HepG2 (cell line): ENCODE data around the gene HOTAIR. TPM values are rescaled to one million over a fixed set of nuclear protein-coding genes. Genes with fewer than 3 reads are reported as not detected.

ENCODE experiments used
- KLF6 ChIP-seq: IDR thresholded peaks from 2 replicates; pipeline ENCODE4 v1.8.0; 2016; ENCODE audit warnings: missing biosample characterization, missing genetic modification reagents
- KMT2A ChIP-seq: sonication (generic); formaldehyde crosslinking; IDR thresholded peaks from 2 replicates; pipeline ENCODE4 v1.4.0; 2020; ENCODE audit warnings: missing genetic modification reagents
- LCORL ChIP-seq, 2 experiments: fragments of 450-650 bp in 1 of 2; sonication (generic) in 1 of 2; formaldehyde crosslinking in 1 of 2; IDR thresholded peaks; 2 replicates each; pipeline versions ENCODE4 v1.5.0 to v1.6.1; 2017 to 2020; ENCODE audit warnings: antibody characterized with exemption in 1 of 2, missing genetic modification reagents in 1 of 2
- NFRKB ChIP-seq: fragments of 450-650 bp; IDR thresholded peaks from 2 replicates; pipeline ENCODE4 v1.6.1; 2017
- REPIN1 ChIP-seq: sonication (generic); formaldehyde crosslinking; IDR thresholded peaks from 2 replicates; pipeline ENCODE4 v1.8.0; 2022; ENCODE audit warnings: missing genetic modification reagents, low read depth, mild to moderate bottlenecking, borderline replicate concordance
- TAF15 ChIP-seq: fragments of 200-400 bp; formaldehyde crosslinking; IDR thresholded peaks from one replicate; pipeline ENCODE4 v1.6.1; 2018; ENCODE audit warnings: mild to moderate bottlenecking, low read depth, low read length; ENCODE audit not compliant: poor library complexity, severe bottlenecking
- ZNF446 ChIP-seq: sonication (generic); formaldehyde crosslinking; IDR thresholded peaks from 2 replicates; pipeline ENCODE4 v1.5.0; 2020; ENCODE audit warnings: mild to moderate bottlenecking, missing genetic modification reagents
- ZNF468 ChIP-seq: sonication (generic); formaldehyde crosslinking; IDR thresholded peaks from 2 replicates; pipeline ENCODE4 v1.8.0; 2022; ENCODE audit warnings: mild to moderate bottlenecking, moderate library complexity, missing genetic modification reagents
- ZNF570 ChIP-seq: sonication (generic); formaldehyde crosslinking; IDR thresholded peaks from 2 replicates; pipeline ENCODE4 v1.4.0; 2020; ENCODE audit warnings: mild to moderate bottlenecking, missing genetic modification reagents, borderline replicate concordance
- ZNF878 ChIP-seq: sonication (generic); formaldehyde crosslinking; IDR thresholded peaks from 2 replicates; pipeline ENCODE4 v1.8.1; 2023; ENCODE audit warnings: mild to moderate bottlenecking, missing genetic modification reagents, moderate library complexity
- polyA plus RNA-seq, 8 experiments: library from polyadenylated mRNA; depleted of rRNA in 3 of 8; stranded (reverse) in 7 of 8; unstranded in 1 of 8; fragments of >200 nt; fragmentation: Illumina TruSeq in 4 of 8; extraction: Trizol in 4 of 8; gene quantifications; 2 replicates each; pipeline versions ENCODE4 v1.2.1 to v1.2.3, GENCODE V29; 2011 to 2016; ENCODE audit warnings: low read depth in 4 of 8, missing spikeins in 1 of 8, mixed read lengths in 1 of 8; ENCODE audit not compliant: insufficient read depth in 1 of 8
- total RNA-seq, 5 experiments: library from RNA; depleted of rRNA; stranded (reverse); fragments of >200 nt; fragmentation: Illumina TruSeq; extraction: Trizol; gene quantifications; 2 replicates each; pipeline ENCODE4 v1.2.3, GENCODE V29; 2016; ENCODE audit warnings: low read depth in 1 of 5
- TF ChIP-seq, protein P1 (sequence below): sonication (generic); formaldehyde crosslinking; IDR thresholded peaks from 2 replicates; pipeline ENCODE4 v1.5.1; 2020; ENCODE audit warnings: mild to moderate bottlenecking, missing genetic modification reagents, moderate library complexity
- TF ChIP-seq, protein P2 (sequence below): sonication (generic); formaldehyde crosslinking; IDR thresholded peaks from 2 replicates; pipeline ENCODE4 v1.4.0; 2020; ENCODE audit warnings: mild to moderate bottlenecking, missing genetic modification reagents
- TF ChIP-seq, protein P3 (sequence below): sonication (generic); formaldehyde crosslinking; IDR thresholded peaks from 2 replicates; pipeline ENCODE4 v1.5.0; 2020; ENCODE audit warnings: mild to moderate bottlenecking, missing genetic modification reagents, borderline replicate concordance
- TF ChIP-seq, protein P4 (sequence below): sonication (generic); formaldehyde crosslinking; IDR thresholded peaks from 2 replicates; pipeline ENCODE4 v1.8.1; 2023; ENCODE audit warnings: mild to moderate bottlenecking, moderate library complexity, missing genetic modification reagents
- TF ChIP-seq, protein P5 (sequence below): sonication (generic); formaldehyde crosslinking; IDR thresholded peaks from 2 replicates; pipeline ENCODE4 v1.8.1; 2022; ENCODE audit warnings: low read depth, mild to moderate bottlenecking, missing genetic modification reagents
- TF ChIP-seq, protein P6 (sequence below): sonication (generic); formaldehyde crosslinking; IDR thresholded peaks from 2 replicates; pipeline ENCODE4 v1.4.0; 2020; ENCODE audit warnings: mild to moderate bottlenecking, missing genetic modification reagents

The HOTAIR gene
- total and polyA plus RNA-seq, 2 of the 13 experiments (the other 11 are each of a cell fraction or from before 2014, with no cell fraction given) = not detected

DNA sequence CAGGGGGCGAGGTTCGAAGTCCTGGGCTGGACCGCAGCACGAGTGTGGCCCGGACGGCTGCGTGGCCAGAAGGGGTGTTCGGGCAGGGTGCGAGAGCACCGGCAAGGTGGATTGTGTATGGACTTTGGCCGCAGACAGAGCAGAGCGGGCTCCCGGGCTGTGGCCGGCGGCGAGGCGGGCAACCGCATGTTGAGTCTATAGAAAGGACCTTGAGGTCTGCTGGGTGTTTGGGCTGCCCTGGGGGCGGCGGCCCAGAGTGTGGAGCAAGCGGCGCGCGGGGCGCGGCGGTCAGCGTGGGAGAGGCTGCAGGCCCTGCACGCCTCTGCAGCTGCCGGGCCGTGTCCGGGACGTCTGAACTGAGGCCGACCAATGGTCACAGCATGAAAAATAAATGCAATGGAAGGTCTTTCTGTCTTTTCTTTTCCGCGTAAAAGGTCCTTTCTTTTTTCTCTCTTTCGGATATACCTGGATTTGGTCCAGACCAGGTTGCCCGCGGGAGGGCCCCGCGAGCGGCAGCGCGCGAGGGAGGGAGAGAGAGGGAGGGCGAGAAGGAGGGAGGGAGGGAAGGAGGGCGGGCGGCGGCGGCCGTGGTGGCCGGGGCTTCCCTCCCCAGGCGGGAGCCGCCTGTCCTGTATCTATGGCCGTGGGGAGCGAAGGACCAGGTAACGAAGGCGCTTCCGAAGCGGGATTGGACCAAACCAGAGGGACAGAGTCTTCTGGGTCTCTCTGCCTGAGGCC lies 19.7 kb upstream of the HOTAIR start (continued):
- TF ChIP-seq ZNF570 (CRISPR knock-in tag) = no peak
- TF ChIP-seq, protein P1, sequence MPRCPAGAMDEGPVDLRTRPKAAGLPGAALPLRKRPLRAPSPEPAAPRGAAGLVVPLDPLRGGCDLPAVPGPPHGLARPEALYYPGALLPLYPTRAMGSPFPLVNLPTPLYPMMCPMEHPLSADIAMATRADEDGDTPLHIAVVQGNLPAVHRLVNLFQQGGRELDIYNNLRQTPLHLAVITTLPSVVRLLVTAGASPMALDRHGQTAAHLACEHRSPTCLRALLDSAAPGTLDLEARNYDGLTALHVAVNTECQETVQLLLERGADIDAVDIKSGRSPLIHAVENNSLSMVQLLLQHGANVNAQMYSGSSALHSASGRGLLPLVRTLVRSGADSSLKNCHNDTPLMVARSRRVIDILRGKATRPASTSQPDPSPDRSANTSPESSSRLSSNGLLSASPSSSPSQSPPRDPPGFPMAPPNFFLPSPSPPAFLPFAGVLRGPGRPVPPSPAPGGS (CRISPR knock-in tag) = peak; percentile 52; the same call in 1 of the 2 replicates
- TF ChIP-seq, protein P2, sequence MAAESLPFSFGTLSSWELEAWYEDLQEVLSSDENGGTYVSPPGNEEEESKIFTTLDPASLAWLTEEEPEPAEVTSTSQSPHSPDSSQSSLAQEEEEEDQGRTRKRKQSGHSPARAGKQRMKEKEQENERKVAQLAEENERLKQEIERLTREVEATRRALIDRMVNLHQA = no peak
- TF ChIP-seq, protein P3, sequence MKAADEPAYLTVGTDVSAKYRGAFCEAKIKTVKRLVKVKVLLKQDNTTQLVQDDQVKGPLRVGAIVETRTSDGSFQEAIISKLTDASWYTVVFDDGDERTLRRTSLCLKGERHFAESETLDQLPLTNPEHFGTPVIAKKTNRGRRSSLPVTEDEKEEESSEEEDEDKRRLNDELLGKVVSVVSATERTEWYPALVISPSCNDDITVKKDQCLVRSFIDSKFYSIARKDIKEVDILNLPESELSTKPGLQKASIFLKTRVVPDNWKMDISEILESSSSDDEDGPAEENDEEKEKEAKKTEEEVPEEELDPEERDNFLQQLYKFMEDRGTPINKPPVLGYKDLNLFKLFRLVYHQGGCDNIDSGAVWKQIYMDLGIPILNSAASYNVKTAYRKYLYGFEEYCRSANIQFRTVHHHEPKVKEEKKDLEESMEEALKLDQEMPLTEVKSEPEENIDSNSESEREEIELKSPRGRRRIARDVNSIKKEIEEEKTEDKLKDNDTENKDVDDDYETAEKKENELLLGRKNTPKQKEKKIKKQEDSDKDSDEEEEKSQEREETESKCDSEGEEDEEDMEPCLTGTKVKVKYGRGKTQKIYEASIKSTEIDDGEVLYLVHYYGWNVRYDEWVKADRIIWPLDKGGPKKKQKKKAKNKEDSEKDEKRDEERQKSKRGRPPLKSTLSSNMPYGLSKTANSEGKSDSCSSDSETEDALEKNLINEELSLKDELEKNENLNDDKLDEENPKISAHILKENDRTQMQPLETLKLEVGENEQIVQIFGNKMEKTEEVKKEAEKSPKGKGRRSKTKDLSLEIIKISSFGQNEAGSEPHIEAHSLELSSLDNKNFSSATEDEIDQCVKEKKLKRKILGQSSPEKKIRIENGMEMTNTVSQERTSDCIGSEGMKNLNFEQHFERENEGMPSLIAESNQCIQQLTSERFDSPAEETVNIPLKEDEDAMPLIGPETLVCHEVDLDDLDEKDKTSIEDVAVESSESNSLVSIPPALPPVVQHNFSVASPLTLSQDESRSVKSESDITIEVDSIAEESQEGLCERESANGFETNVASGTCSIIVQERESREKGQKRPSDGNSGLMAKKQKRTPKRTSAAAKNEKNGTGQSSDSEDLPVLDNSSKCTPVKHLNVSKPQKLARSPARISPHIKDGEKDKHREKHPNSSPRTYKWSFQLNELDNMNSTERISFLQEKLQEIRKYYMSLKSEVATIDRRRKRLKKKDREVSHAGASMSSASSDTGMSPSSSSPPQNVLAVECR (CRISPR knock-in tag) = peak; percentile 36; the same call in 1 of the 2 replicates
- TF ChIP-seq KLF6 (CRISPR knock-in tag) = no peak
- no peak for TF ChIP-seq KMT2A (CRISPR knock-in tag)
- 0 out of 2 replicates have a peak, but pooled peaks have one; percentile 40 for TF ChIP-seq ZNF878 (CRISPR knock-in tag)
- TF ChIP-seq NFRKB = no peak
- TF ChIP-seq, protein P4, sequence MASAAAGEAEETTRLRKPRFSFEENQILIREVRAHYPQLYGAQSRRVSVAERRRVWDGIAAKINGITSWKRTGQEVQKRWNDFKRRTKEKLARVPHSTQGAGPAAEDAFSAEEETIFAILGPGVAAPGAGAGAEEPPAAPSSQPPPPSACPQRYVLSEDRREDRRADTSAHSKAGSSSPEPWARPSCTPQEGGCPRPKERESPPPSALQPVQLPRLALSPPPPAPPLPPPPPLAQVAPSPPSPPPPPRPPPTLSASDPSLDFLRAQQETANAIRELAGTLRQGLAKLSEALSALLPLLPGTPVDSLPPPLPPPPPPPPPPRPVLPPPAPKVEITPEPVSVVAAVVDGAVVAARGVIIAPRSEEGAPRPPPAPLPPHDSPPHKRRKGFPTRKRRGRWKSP (CRISPR knock-in tag) = no peak
- TF ChIP-seq LCORL (IDR thresholded peaks at IDR 0.05) = no peak
- TF ChIP-seq LCORL (CRISPR knock-in tag; IDR thresholded peaks at IDR 0.05) = peak; percentile 77; the same call in 1 of the 2 replicates
- no peak for TF ChIP-seq ZNF446
- TF ChIP-seq, protein P5, sequence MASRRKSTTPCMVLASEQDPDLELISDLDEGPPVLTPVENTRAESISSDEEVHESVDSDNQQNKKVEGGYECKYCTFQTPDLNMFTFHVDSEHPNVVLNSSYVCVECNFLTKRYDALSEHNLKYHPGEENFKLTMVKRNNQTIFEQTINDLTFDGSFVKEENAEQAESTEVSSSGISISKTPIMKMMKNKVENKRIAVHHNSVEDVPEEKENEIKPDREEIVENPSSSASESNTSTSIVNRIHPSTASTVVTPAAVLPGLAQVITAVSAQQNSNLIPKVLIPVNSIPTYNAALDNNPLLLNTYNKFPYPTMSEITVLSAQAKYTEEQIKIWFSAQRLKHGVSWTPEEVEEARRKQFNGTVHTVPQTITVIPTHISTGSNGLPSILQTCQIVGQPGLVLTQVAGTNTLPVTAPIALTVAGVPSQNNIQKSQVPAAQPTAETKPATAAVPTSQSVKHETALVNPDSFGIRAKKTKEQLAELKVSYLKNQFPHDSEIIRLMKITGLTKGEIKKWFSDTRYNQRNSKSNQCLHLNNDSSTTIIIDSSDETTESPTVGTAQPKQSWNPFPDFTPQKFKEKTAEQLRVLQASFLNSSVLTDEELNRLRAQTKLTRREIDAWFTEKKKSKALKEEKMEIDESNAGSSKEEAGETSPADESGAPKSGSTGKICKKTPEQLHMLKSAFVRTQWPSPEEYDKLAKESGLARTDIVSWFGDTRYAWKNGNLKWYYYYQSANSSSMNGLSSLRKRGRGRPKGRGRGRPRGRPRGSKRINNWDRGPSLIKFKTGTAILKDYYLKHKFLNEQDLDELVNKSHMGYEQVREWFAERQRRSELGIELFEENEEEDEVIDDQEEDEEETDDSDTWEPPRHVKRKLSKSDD (CRISPR knock-in tag) = no peak
- TF ChIP-seq REPIN1 = 0 out of 2 replicates have a peak, but pooled peaks have one; percentile 33
- TF ChIP-seq, protein P6, sequence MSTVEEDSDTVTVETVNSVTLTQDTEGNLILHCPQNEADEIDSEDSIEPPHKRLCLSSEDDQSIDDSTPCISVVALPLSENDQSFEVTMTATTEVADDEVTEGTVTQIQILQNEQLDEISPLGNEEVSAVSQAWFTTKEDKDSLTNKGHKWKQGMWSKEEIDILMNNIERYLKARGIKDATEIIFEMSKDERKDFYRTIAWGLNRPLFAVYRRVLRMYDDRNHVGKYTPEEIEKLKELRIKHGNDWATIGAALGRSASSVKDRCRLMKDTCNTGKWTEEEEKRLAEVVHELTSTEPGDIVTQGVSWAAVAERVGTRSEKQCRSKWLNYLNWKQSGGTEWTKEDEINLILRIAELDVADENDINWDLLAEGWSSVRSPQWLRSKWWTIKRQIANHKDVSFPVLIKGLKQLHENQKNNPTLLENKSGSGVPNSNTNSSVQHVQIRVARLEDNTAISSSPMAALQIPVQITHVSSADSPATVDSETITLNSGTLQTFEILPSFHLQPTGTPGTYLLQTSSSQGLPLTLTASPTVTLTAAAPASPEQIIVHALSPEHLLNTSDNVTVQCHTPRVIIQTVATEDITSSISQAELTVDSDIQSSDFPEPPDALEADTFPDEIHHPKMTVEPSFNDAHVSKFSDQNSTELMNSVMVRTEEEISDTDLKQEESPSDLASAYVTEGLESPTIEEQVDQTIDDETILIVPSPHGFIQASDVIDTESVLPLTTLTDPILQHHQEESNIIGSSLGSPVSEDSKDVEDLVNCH (CRISPR knock-in tag) = no peak
- no peak for TF ChIP-seq TAF15
- no peak for TF ChIP-seq ZNF468 (CRISPR knock-in tag)
